Kidney (tissue), 14 donors: ENCODE results near the gene DPP10. TPM values are rescaled to one million over a fixed set of nuclear protein-coding genes. Genes with fewer than 3 reads are reported as not detected.

Source experiments
- DNase-seq, 5 donors: peaks; one replicate each; pipeline ENCODE4 v3.0.0-alpha.2; 2013 to 2020
- FAIRE-seq: peaks from 2 replicates; lab custom pipeline; 2012; peaks lifted over from hg19 to GRCh38; lab: Jason Lieb, UNC
- H3K27ac ChIP-seq, 2 donors: one replicate each; pipeline ENCODE4 v1.7.0; 2013; ENCODE audit warnings: low read depth in 2 of 2, low read length in 2 of 2, inconsistent platforms in 1 of 2
- H3K27me3 ChIP-seq: one replicate; pipeline ENCODE4 v1.7.1; 2013; ENCODE audit warnings: low read length, inconsistent platforms; ENCODE audit not compliant: control insufficient read depth, insufficient read depth
- H3K36me3 ChIP-seq, 3 donors: one replicate each; pipeline versions ENCODE4 v1.7.0 to v1.7.1; 2013; ENCODE audit warnings: low read length in 3 of 3, control low read depth in 1 of 3, inconsistent platforms in 1 of 3; ENCODE audit not compliant: insufficient read depth in 3 of 3, control insufficient read depth in 2 of 3
- H3K4me1 ChIP-seq, 3 donors: one replicate each; pipeline versions ENCODE4 v1.7.0 to v1.7.1; 2013; ENCODE audit warnings: low read length in 3 of 3, inconsistent platforms in 1 of 3, low read depth in 1 of 3; ENCODE audit not compliant: control insufficient read depth in 2 of 3, insufficient read depth in 2 of 3
- H3K4me3 ChIP-seq, 3 donors: one replicate each; pipeline versions ENCODE4 v1.7.0 to v1.8.1; 2013; ENCODE audit warnings: low read length in 3 of 3, control low read depth in 1 of 3, inconsistent platforms in 1 of 3
- H3K9ac ChIP-seq, 3 donors: one replicate each; pipeline versions ENCODE4 v1.7.0 to v1.7.1; 2013; ENCODE audit warnings: low read length in 3 of 3, control low read depth in 1 of 3, inconsistent platforms in 1 of 3
- H3K9me3 ChIP-seq, 3 donors: one replicate each; pipeline versions ENCODE4 v1.7.0 to v1.7.1; 2013; ENCODE audit warnings: low read length in 3 of 3, control low read depth in 1 of 3, inconsistent platforms in 1 of 3; ENCODE audit not compliant: control insufficient read depth in 2 of 3, insufficient read depth in 1 of 3
- intact Hi-C: fragments of 100-400 bp; cut with DNase I; formaldehyde crosslinking; loops from one replicate; pipeline ENCODE4 v1.11.1; 2022
- polyA plus RNA-seq: library from polyadenylated mRNA; stranded (reverse); fragments of 350-450 nt; fragmentation: Illumina TruSeq; extraction: RNeasy Lipid Tissue Mini Kit (QIAGEN cat#74804); gene quantifications from one replicate; pipeline ENCODE4 v1.2.3, GENCODE V29; 2014; ENCODE audit warnings: low read depth, low replicate concordance; ENCODE audit not compliant: insufficient read depth
- total RNA-seq: library from RNA; stranded (reverse); fragmentation: NEBNext Ultra II Directional; extraction: Animal tissue kit (Norgen Biotek cat#: 25700); gene quantifications from one replicate; pipeline ENCODE4 v1.2.1, GENCODE V29; 2021
- TF ChIP-seq, protein P1 (sequence below): IDR thresholded peaks from 3 replicates; pipeline ENCODE4 v1.5.1; 2012; ENCODE audit warnings: mild to moderate bottlenecking, moderate library complexity, borderline replicate concordance; ENCODE audit not compliant: insufficient read depth; ENCODE audit errors: extremely low read depth
- donor health status: control.
- donor health status: control.
- donor health status: control.
- donor health status: control.
- donor health status: control.
- donor health status: DM: yes; HTN: yes; CAD: no.
- donor health status: Normal renal cell carcinoma (clear cell type).

Gene DPP10
- total and polyA plus RNA-seq, 2 donors from 2014 or later = 0.67 TPM; not detected in 1

DNA sequence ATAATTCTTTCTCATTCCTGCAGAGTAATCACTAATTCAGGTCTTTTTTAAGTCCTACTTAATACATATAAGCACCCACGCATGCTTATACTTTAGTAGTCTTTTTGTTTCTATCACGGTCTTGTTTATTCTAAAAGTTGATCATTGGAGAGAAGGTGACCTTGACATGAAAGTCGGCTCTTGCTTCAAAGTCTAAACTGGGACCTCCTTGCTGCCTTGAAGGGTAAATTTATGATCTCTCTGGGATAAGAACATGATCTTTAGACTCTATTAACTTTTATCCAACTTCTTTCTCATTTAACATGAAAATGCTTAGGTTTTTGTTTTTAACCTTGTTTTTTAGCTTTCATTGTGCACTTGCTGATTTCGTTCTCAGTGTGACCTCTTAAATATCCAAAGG lies 792.3 kb downstream of the DPP10 start:
- TF ChIP-seq, protein P1, sequence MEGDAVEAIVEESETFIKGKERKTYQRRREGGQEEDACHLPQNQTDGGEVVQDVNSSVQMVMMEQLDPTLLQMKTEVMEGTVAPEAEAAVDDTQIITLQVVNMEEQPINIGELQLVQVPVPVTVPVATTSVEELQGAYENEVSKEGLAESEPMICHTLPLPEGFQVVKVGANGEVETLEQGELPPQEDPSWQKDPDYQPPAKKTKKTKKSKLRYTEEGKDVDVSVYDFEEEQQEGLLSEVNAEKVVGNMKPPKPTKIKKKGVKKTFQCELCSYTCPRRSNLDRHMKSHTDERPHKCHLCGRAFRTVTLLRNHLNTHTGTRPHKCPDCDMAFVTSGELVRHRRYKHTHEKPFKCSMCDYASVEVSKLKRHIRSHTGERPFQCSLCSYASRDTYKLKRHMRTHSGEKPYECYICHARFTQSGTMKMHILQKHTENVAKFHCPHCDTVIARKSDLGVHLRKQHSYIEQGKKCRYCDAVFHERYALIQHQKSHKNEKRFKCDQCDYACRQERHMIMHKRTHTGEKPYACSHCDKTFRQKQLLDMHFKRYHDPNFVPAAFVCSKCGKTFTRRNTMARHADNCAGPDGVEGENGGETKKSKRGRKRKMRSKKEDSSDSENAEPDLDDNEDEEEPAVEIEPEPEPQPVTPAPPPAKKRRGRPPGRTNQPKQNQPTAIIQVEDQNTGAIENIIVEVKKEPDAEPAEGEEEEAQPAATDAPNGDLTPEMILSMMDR = no peak
- Histone ChIP-seq H3K27ac (no peak overlapping the region), H3K27me3 (no peaks in the 10 kb centered on the region), H3K9ac (no peak overlapping the region), H3K36me3 (no peaks in the 10 kb centered on the region), H3K4me3 (no peak overlapping the region), H3K9me3 (no peaks in the 10 kb centered on the region), H3K4me1 (no peaks in the 10 kb centered on the region)
- intact Hi-C loops = no loop called here
- peak in 2 of 5 donors; percentile 37 to 39 for DNase-seq
- no peak for FAIRE-seq

DNA sequence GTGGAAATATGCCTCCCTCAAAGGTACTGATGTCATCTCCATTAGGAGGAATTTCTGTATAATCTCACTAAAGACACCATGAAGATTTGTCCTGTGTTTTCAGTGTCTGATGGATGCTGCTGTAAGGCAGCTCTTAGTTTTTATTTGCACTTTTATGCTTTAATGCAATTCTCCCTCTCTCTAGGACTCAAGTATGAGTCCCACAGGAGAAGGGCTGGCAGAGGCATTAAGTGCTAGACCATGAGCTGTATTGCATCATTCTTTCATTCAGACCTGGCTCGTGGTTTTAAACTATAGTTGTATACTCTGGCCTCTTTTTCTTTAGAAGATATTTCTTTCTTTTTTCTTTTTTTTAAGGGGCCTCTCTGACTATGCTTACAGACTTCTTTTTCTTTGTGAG lies 805.6 kb downstream of the DPP10 start:
- FAIRE-seq = no peak
- Histone ChIP-seq H3K4me1 (no peaks in the 10 kb centered on the region), H3K9ac (no peak overlapping the region), H3K27me3 (no peaks in the 10 kb centered on the region), H3K4me3 (no peak overlapping the region), H3K36me3 (no peaks in the 10 kb centered on the region), H3K9me3 (no peaks in the 10 kb centered on the region), H3K27ac (no peak overlapping the region)
- intact Hi-C loops = no loop called here
- no peak for DNase-seq
- TF ChIP-seq, protein P1 = no peak

DNA sequence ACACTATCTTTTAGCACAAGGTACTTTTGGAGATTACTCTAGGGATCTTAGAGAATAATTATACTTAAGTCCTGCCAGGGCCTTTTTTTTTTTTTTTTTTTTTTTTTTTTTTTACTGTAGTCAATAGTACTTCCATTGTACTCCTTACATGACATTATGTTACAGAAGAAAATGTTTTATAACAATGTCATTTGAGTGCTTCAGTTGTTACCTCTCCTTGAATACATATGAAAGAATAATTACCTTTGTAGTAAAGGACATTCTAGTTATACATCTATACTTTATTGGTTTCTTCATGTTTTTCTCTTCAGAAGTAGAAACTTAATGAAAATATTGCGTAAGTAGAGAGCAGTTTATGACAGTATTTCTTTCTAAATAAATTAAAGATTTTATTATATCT lies 834.9 kb downstream of the DPP10 start:
- Histone ChIP-seq H3K9me3 (no peaks in the 10 kb centered on the region), H3K27ac (no peak overlapping the region), H3K36me3 (no peaks in the 10 kb centered on the region), H3K27me3 (no peaks in the 10 kb centered on the region), H3K9ac (no peak overlapping the region), H3K4me1 (no peaks in the 10 kb centered on the region), H3K4me3 (no peak overlapping the region)
- FAIRE-seq (no peak), DNase-seq (no peak)
- intact Hi-C loops = no loop called here
- TF ChIP-seq, protein P1 = no peak

DNA sequence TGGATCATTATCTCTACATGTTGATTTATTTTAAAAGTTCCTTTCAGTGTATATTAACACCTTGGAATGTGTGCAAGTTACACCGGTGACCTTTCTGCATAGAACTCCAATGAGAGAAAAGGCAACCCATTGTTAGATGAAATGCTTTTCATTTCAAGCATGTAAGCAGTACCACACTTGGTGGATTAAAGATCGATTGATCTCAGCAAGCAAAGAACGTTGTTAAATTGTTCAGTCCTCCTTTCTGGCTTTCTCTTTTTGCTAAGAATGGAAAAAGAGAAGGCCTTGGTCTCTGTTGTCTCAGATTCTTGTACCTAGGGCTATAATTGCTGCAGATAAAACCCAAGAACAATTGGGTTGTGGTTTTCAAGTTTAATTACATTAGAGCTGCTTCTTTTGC lies 843.0 kb downstream of the DPP10 start:
- Histone ChIP-seq H3K27me3 (no peaks in the 10 kb centered on the region), H3K4me1 (no peaks in the 10 kb centered on the region), H3K4me3 (no peak overlapping the region), H3K9ac (no peak overlapping the region), H3K9me3 (no peaks in the 10 kb centered on the region), H3K27ac (no peak overlapping the region), H3K36me3 (no peaks in the 10 kb centered on the region)
- TF ChIP-seq, protein P1 = no peak
- DNase-seq (peak in 1 of 5 donors; percentile 18), FAIRE-seq (no peak)
- intact Hi-C loops = no loop called here
